ENCODE measurements around the gene TSPEAR.
"Not testable (repeated sequence)": the region's sequence is repeated elsewhere in the genome, so short reads cannot be mapped to it uniquely, and the experiment has no call there.

TSPEAR gene

GRCh38 chr21:44511938-44512275 lies 199.5 kb downstream of the TSPEAR start:
- DNase-seq, result no peak

- no peak for DNase-seq
These were observed 200.0 kb downstream of the TSPEAR start for GRCh38 chr21:44511219-44511937.

DNA sequence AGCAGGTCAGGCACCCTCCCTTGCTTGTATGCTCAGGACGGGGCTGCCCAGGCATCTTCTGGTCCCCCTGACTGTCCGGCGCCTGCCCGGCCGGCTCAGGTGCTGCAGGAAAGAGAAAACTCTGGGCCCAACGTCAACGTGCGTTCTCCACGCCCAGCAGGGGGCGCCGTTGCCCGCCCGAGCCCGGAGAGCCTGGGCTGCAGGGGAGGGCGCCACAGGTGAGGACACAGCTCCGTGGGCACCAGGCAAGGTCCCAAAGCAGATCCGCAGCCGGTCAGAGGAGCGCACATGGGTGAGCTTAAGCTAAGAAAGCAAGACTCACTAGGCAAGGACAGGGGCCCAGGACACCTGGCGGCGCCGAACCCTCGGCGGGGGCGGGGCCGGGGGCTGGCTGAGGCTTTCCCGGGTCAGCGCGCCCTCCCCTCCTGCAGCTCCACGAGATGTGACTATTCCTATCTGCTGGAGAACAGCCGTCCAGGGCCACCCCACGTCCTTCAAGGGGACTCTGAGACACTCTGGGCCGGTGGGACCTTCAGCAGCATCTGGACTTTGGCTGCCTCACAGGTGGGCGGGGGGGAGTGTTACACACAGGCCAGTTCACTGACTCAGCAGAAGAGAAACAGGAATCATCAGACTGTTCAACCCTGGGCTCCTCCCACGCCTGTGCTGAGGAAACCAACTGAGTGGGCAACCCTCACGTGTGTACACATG lies 200.7 kb downstream of the TSPEAR start:
- DNase-seq, result peak; percentile 87

- no peak for DNase-seq
These were observed 201.3 kb downstream of the TSPEAR start for GRCh38 chr21:44510109-44510507.

DNA sequence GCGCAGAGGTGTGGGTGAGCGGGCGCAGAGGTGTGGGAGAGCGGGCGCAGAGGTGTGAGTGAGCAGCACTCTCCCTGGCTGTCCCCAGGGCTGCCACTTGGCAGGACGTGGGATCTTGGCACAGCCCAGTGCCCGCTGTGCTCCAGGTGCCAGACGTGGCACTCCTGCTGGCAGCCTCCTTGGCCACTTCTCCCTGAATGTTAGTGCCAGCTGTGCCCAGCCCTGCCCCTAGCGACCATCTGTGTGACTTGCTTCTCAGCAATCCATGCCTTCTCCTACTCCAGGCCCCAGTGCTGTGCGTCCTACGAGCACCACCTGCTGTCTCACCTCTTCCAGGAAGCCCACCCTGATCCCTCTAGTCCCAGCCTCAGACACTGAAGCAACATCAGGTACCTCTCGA lies 201.8 kb downstream of the TSPEAR start:
- no peak for DNase-seq

DNA sequence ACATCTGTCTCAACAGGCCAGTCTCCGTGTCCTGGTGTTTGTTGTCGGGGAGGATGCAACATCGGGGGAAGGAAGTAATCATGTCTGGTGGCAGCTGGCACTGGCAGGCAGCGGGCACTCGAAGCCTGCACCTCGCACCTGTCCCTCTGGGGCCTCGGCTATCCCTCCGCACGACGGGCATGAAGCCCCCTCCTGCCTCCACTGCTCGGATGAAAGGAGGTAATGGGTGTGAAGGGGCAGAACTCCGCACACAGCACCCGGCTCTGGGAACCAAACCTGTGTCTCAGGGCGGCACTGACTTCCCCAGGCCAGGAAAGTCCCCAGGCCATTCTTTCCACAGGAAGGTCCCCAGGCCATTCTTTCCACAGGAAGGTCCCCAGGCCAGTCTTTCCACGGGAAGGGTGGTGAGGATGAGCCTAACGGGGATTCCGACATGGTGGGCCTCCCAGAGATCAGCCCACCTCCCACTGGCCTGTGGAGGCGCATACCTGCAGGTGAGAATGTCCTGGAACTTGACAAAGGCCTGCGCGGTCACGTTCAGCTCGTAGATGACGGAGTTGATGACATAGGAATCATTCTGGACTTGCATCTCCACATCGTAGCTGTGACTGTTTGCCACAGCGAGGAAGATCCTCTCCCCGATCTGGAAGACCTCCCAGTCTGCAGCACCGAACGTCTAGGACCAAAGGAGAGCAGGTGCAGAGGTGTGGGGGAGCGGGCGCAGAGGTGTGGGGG lies 202.5 kb downstream of the TSPEAR start:
- no peak for DNase-seq

DNA sequence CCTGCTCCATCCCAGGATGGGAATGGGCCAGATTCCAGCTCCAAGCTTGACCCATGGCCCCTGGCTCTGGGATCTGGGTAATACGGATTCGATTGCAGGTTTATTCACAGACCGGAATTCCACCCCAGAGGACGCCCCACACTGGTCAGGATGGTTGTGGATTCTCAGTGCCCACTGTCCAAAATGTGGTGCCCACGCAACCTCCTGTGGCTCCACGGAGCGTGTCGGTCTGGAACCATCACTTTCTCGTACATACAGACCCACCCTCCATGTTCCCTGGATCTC lies 203.0 kb downstream of the TSPEAR start:
- DNase-seq, result no peak

GRCh38 chr21:44507673-44508425 lies 203.5 kb downstream of the TSPEAR start:
- no peak for DNase-seq

GRCh38 chr21:44506279-44507255 lies 204.8 kb downstream of the TSPEAR start:
- no peak for DNase-seq

DNA sequence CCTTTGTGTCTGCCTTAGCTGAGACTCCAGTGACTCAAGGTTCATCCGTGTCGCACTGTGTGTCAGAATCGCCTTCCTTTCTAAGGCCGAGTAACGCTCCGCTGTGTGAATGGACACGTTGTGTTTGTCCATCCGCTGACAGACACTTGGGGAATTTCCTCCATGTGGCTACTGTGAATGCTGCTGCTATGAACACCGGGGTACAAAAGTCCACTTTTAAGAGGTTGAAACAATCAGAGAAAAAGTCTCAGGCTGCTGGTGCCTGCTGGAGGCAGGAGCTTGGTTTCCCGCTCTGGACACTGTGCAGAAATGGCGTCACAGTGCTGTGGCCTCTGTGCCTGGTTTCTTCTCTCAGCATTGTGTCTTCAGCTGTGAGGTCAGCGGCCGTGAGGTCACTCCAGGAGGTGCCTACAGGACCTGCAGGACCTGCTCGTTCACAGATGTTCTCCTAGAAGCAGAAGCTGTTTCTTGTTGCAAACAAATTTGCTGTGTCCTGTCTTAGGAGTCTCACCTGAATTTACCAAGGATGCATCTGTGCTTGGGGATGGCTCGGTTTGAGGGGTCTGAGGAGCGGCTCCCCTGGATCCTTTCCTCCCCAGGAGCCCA lies 205.6 kb downstream of the TSPEAR start:
- DNase-seq, result no peak

DNA sequence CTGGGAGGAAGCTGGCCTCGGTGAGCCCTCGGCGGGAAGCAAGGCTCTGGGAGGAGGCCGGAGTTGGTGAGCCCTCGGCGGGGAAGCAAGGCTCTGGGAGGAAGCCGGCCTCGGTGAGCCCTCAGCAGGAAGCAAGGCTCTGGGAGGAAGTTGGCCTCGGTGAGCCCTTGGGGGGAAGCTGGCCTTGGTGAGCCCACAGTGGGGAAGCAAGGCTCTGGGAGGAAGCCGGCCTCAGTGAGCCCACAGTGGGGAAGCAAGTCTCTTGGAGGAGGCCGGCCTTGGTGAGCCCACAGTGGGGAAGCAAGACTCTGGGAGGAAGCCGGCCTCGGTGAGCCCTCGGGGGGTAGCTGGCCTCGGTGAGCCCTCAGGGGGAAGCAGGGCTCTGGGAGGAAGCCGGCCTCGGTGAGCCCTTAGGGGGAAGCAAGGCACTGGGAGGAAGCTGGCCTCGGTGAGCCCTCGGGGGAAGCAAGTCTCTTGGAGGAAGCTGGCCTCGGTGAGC lies 207.4 kb downstream of the TSPEAR start:
- DNase-seq, result no peak

GRCh38 chr21:44503006-44503889 lies 208.1 kb downstream of the TSPEAR start:
- not testable (repeated sequence) for DNase-seq

- DNase-seq, result no peak
These were observed 209.0 kb downstream of the TSPEAR start for GRCh38 chr21:44502171-44502958.

DNA sequence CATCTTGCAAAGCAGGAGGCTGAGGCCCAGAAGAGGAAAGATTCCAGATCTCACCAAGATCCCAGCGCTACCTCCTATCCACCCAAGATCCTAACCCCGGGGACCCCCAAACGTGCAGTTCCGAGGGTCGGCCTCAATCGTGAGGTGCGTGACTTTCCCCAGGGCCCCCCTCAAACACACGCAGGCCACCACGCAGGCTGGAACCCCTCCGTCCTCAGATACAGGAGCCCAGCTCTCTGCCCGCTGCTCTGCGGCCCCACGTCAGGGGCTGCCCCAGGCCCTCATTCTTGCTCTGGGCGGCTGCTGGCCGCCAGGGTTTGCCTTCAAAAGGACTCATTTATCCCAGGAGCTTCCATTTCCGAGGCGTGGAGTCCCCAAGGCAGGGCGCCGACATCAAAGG lies 211.3 kb downstream of the TSPEAR start:
- DNase-seq, result no peak

- DNase-seq, result no peak
These were observed 211.7 kb downstream of the TSPEAR start for GRCh38 chr21:44499631-44500030.

DNA sequence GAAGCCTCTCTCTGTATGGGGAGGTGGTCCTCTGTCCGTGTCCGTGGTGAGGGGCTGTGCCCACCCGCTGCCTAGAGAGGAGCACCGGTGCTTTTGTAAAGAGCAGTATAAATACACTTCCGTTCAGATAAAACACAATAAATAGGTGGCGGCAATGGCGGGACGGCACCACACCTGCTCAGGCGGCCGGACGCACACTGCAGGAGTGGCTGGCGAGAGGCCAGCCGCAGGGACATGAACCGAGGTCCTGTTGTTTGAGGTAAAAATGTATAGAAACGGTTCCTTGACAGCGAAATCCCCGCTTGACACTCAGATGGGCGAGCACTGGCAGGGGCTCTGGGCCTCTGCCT lies 212.2 kb downstream of the TSPEAR start:
- DNase-seq, result no peak

DNA sequence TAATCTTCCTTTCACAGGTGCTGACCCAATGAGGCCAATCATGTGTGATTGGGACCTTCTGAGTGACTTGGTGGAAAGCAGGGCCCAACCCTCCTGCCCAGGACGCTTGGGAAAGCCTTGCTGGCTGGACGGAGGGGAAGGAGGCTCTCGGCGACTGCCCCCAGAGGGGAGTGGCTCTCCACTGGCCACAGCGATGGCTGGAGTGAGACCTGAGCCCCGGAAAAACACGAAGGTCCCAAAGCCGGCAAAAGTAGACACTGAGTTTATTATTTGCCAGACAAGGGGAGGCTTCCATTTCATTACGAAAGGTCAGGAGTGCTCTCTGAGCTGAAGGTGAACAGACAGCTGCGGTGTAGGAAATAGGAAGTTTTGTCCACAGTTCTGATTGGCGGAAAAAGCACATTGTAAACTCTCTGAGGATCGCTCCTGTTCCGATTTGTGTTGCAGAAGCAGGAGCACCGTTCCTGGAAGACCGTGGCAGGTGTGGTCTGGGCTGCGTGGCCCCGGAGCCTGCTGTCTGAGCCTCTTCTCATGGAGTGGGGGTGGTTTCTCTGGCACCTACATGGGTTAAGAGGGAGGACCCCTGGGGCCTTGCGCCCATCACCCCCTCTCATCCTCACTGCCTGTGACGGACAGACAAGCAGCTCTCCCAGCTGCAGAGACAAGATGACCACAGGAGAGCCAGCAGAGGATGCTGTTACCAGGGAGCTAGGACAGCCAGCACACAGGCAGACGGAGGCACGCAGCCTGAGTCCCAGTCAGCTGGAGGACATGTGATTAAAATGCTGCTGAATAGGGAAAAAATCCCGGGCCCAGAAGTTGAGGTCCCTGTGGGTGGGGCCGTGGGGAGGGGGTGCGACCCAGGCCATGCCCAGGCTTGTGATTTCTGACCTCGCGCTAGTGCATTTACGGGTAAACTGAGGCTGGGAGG lies 212.8 kb downstream of the TSPEAR start:
- no peak for DNase-seq

- no peak for DNase-seq
These were observed 213.7 kb downstream of the TSPEAR start for GRCh38 chr21:44497703-44498126.

All from stimulated activated CD8-positive, alpha-beta memory T cell treated with anti-CD3 and anti-CD28 coated beads, Interleukin-4, amount 100 ng/mL, for 48 hours (primary cell).